Measurements from ENCODE around the gene IL22RA1. TPM values are rescaled to one million over a fixed set of nuclear protein-coding genes. Genes with fewer than 3 reads are reported as not detected.

Gene IL22RA1
- total and polyA plus RNA-seq, 2 donors from 2014 or later: 1.4 TPM

DNA sequence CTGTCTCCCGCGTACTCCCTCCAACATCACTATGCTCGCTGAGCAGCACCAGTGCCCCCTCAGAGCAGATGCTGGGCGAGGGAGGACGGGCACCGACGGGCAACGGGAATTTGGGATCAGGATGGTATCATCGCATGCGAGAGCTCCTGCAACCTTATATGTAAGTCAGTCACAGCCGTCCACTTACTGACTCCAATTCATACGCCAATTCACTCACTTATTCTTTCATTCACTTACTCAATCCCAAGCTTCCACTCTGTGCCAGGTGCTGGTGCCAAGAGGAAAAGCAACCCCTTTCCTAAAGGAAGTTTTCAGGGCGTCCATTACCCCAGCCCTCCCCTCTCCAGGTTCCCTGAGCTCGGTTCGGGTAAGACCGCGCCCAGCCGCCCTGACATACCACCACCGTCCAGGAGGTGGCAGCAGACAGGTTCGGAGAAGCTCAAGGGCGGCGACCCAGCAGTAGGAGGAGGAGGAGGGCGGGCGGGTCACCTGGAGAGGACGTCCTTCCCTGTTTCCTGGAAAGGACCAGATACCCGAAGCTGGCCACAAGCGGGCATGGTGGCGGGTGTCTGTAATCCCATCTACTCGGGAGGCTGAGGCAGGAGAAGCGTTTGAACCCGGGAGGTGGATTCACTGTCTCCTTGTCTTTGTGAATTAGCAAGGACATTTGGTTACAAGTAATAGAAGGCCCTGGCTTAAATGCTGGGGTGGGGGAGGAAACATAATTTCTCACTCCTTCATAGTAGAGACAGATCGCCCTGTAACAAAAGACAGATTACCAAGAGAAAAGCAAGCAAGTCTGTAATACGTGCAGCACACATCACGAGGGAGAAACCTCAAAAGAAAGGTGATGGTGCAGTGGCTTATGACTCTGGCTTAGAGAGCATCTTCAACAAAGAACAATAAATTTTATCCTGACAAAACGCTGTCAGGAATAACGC, 7.6 kb upstream of the IL22RA1 start:
- FAIRE-seq (no peak), DNase-seq (peak; percentile 95 to 97 (median 96))
- Histone ChIP-seq H3K9me3 (ENCODE audit: control insufficient read depth in 2 of 3, insufficient read depth in 1 of 3, low read length in 3 of 3) (no peaks in the 10 kb centered on the region), H3K36me3 (ENCODE audit: control insufficient read depth in 2 of 3, insufficient read depth in 3 of 3, low read length in 3 of 3) (no peaks in the 10 kb centered on the region), H3K27me3 (ENCODE audit: control insufficient read depth, insufficient read depth, low read length) (no peaks in the 10 kb centered on the region), H3K4me3 (ENCODE audit: low read length in 3 of 3) (peak overlapping the region; percentile 23 to 51 (median 40)), H3K27ac (ENCODE audit: low read depth in 2 of 2, low read length in 2 of 2) (peak overlapping the region in 1 of 2 donors; percentile 57), H3K9ac (ENCODE audit: low read length in 3 of 3) (peak overlapping the region in 1 of 3 donors; percentile 55), H3K4me1 (ENCODE audit: control insufficient read depth in 2 of 3, insufficient read depth in 2 of 3, low read depth in 1 of 3, low read length in 3 of 3) (peaks cover 0 to 5% (median 4%) of the 10 kb centered on the region in 3 donors)
- intact Hi-C loops (cut with DNase I): no loop called here
- TF ChIP-seq, protein P1, sequence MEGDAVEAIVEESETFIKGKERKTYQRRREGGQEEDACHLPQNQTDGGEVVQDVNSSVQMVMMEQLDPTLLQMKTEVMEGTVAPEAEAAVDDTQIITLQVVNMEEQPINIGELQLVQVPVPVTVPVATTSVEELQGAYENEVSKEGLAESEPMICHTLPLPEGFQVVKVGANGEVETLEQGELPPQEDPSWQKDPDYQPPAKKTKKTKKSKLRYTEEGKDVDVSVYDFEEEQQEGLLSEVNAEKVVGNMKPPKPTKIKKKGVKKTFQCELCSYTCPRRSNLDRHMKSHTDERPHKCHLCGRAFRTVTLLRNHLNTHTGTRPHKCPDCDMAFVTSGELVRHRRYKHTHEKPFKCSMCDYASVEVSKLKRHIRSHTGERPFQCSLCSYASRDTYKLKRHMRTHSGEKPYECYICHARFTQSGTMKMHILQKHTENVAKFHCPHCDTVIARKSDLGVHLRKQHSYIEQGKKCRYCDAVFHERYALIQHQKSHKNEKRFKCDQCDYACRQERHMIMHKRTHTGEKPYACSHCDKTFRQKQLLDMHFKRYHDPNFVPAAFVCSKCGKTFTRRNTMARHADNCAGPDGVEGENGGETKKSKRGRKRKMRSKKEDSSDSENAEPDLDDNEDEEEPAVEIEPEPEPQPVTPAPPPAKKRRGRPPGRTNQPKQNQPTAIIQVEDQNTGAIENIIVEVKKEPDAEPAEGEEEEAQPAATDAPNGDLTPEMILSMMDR (IDR thresholded peaks at IDR 0.05; ENCODE audit: borderline replicate concordance, extremely low read depth, insufficient read depth): peak; percentile 76

DNA sequence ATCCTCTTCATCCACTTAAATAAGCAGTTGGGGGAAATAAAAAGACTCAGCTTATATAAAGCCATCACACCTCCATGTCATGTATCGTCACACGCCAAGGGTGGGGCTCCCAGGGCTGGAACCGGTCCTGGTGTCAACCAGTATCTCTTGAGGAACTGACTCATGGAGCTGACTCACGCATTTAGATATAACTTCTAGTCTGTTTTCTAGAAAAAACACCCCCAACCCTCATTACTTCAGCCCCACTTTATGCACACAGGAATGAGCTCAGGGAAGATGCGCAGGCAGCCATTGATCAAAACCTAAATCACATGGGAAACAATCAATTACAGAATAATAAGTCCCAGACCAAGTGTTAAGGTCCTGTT, 6.9 kb upstream of the IL22RA1 start:
- no peak for DNase-seq
- Histone ChIP-seq H3K4me3 (ENCODE audit: low read length in 3 of 3) (no peak overlapping the region), H3K9me3 (ENCODE audit: control insufficient read depth in 2 of 3, insufficient read depth in 1 of 3, low read length in 3 of 3) (no peaks in the 10 kb centered on the region), H3K4me1 (ENCODE audit: control insufficient read depth in 2 of 3, insufficient read depth in 2 of 3, low read depth in 1 of 3, low read length in 3 of 3) (peaks cover 0 to 5% (median 4%) of the 10 kb centered on the region in 3 donors), H3K27me3 (ENCODE audit: control insufficient read depth, insufficient read depth, low read length) (no peaks in the 10 kb centered on the region), H3K36me3 (ENCODE audit: control insufficient read depth in 2 of 3, insufficient read depth in 3 of 3, low read length in 3 of 3) (no peaks in the 10 kb centered on the region), H3K27ac (ENCODE audit: low read depth in 2 of 2, low read length in 2 of 2) (no peak overlapping the region), H3K9ac (ENCODE audit: low read length in 3 of 3) (no peak overlapping the region)
- TF ChIP-seq, protein P1 (IDR thresholded peaks at IDR 0.05; ENCODE audit: borderline replicate concordance, extremely low read depth, insufficient read depth): no peak
- intact Hi-C loops (cut with DNase I): no loop called here
- FAIRE-seq: no peak

DNA sequence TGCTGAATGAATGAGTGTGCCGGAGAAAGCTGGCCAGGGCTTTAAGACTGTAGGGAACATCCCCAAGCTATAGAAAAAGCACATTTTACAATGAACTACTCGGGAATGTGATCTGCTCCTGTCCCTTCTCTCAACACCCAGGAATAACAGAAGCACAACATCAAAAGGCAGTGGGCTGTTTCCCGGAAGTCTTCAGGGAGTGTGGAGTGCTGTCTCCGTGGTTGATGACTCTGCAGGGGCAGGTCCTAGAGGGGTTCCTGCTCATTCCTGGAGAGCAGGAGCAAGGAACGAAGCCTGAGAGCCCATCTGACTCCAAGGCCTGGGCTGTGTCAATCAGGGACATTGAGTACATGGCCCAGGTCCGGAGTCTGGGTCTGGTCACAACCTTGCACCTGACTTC, 4.9 kb upstream of the IL22RA1 start:
- H3K9ac ChIP-seq (ENCODE audit: low read length in 3 of 3): no peak overlapping the region
- H3K36me3 ChIP-seq (ENCODE audit: control insufficient read depth in 2 of 3, insufficient read depth in 3 of 3, low read length in 3 of 3): no peaks in the 10 kb centered on the region
- no peaks in the 10 kb centered on the region for H3K27me3 ChIP-seq (ENCODE audit: control insufficient read depth, insufficient read depth, low read length)
- intact Hi-C loops (cut with DNase I): no loop called here
- H3K4me1 ChIP-seq (ENCODE audit: control insufficient read depth in 2 of 3, insufficient read depth in 2 of 3, low read depth in 1 of 3, low read length in 3 of 3): peaks cover 0 to 9% (median 4%) of the 10 kb centered on the region in 3 donors
- no peak overlapping the region for H3K4me3 ChIP-seq (ENCODE audit: low read length in 3 of 3)
- TF ChIP-seq, protein P1 (IDR thresholded peaks at IDR 0.05; ENCODE audit: borderline replicate concordance, extremely low read depth, insufficient read depth): no peak
- FAIRE-seq: no peak
- peak in 2 of 5 donors; percentile 54 to 58 for DNase-seq
- H3K27ac ChIP-seq (ENCODE audit: low read depth in 2 of 2, low read length in 2 of 2): no peak overlapping the region
- no peaks in the 10 kb centered on the region for H3K9me3 ChIP-seq (ENCODE audit: control insufficient read depth in 2 of 3, insufficient read depth in 1 of 3, low read length in 3 of 3)
